GM13977 (cell line): ENCODE measurements around the gene PTPRG.

Experiments used
- DNase-seq: peaks from one replicate; pipeline ENCODE4 v3.0.0; 2012; ENCODE audit warnings: low spot score
- CTCF ChIP-seq: IDR thresholded peaks from 2 replicates; pipeline ENCODE4 v1.5.1; 2012; ENCODE audit warnings: mild to moderate bottlenecking, control low read depth; ENCODE audit not compliant: insufficient read depth; ENCODE audit errors: extremely low read depth, missing control alignments
- in situ Hi-C: fragments of 300-500 bp; cut with MboI; formaldehyde crosslinking; loops from one replicate; pipeline ENCODE4 v1.12.0; 2022; ENCODE audit warnings: low sequenced_read_pairs, low pct_unique_long_range_greater_than_20kb, mixed read lengths, inconsistent platforms; ENCODE audit not compliant: unreplicated experiment

PTPRG gene

GRCh38 chr3:61841988-61842387 lies 280.6 kb downstream of the PTPRG start:
- DNase-seq = no peak
- in situ Hi-C loops = no loop called here
- no peak for TF ChIP-seq CTCF

- no peak for DNase-seq
- TF ChIP-seq CTCF = no peak
- in situ Hi-C loops = no loop called here
Measured at GRCh38 chr3:61844346-61844745, 283.0 kb downstream of the PTPRG start.

- in situ Hi-C loops = no loop called here
- TF ChIP-seq CTCF = no peak
- DNase-seq = no peak
Measured at GRCh38 chr3:61846488-61846887, 285.1 kb downstream of the PTPRG start.

GRCh38 chr3:61847784-61848462 lies 286.6 kb downstream of the PTPRG start:
- TF ChIP-seq CTCF = no peak
- in situ Hi-C loops = no loop called here
- no peak for DNase-seq

GRCh38 chr3:61848885-61849284 lies 287.5 kb downstream of the PTPRG start:
- no peak for TF ChIP-seq CTCF
- in situ Hi-C loops = no loop called here
- DNase-seq = no peak

GRCh38 chr3:61853912-61854311 lies 292.5 kb downstream of the PTPRG start:
- in situ Hi-C loops = loop anchor here (10.0 to 25.0 kb wide), 2 partner anchors 81 to 333 kb away; no protein-coding TSS in a partner anchor
- no peak for TF ChIP-seq CTCF
- DNase-seq = no peak
